ENCODE data around the gene BIN2.

DNA sequence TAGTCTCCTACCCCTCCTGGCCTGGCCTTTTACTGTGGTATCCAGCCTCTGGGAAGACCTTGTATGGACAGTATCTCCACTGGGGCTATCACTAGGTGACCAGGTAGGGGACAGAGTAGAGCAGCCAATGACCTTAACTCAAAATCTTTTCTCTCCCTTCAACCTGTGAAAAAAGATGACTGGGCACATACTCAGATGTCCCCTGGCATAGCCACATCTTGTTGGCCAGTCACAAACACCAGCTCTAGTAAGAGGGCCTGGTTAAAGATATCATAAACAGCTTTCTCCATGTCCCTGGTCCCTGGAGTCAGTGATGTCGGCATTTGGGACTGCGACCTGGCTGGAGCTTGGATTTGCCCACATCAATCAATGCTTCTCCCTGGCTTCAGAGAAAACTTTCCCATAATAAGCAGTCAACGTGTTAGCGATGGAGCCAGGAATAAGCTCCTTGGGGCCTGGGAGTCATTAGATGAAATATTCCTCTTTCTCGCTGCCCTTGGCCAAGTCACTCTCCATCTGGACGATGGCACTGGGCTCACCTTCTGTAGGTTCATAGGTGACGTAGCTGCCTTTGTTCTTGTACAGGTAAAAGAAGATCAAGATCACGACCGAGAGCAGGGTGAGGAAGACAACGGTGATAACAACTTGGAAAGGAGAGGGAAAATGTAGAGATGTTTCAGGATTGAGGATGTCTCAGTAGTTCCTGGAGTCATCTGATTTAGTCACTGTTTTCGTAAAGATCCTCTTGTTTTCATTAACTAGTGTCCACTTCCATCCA lies 78.3 kb downstream of the BIN2 start:
- TF ChIP-seq, protein P1, sequence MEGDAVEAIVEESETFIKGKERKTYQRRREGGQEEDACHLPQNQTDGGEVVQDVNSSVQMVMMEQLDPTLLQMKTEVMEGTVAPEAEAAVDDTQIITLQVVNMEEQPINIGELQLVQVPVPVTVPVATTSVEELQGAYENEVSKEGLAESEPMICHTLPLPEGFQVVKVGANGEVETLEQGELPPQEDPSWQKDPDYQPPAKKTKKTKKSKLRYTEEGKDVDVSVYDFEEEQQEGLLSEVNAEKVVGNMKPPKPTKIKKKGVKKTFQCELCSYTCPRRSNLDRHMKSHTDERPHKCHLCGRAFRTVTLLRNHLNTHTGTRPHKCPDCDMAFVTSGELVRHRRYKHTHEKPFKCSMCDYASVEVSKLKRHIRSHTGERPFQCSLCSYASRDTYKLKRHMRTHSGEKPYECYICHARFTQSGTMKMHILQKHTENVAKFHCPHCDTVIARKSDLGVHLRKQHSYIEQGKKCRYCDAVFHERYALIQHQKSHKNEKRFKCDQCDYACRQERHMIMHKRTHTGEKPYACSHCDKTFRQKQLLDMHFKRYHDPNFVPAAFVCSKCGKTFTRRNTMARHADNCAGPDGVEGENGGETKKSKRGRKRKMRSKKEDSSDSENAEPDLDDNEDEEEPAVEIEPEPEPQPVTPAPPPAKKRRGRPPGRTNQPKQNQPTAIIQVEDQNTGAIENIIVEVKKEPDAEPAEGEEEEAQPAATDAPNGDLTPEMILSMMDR (conservative IDR thresholded peaks at IDR 0.05) = no peak
- no peak for TF ChIP-seq EZH2 (IDR thresholded peaks at IDR 0.05; ENCODE audit: low read depth)

Data from PC-9 (cell line).